IMR-90 (cell line): Measurements from ENCODE around the gene YIPF3. TPM values are rescaled to one million over a fixed set of nuclear protein-coding genes. Genes with fewer than 3 reads are reported as not detected.
A peak's percentile ranks its signal among the peaks of the same experiment; 100 is the strongest.

ENCODE experiments used
- ATAC-seq: fragments of 200-7000 bp; cut with Tn5 transposase; 2 replicates; pipeline ENCODE4 v1.9.1; 2020; ENCODE audit warnings: low read depth, mild to moderate bottlenecking, moderate library complexity
- BruUV-seq: library from RNA; stranded (reverse); fragments of 400-500 nt; replicated peaks from 2 replicates; lab custom pipeline; 2021; lab: Mats Ljungman, UMichigan
- CTCF ChIA-PET: fragments of 300-600 bp; formaldehyde crosslinking; extraction: SDS; loops from one replicate; lab custom pipeline; 2021; ENCODE audit warnings: antibody characterized with exemption; lab: Yijun Ruan, JAX
- POLR2A ChIA-PET: fragments of 300-600 bp; sonication (Branson Sonifier 250); formaldehyde crosslinking; loops from one replicate; lab custom pipeline; 2022; ENCODE audit warnings: antibody characterized with exemption; ENCODE audit not compliant: unreplicated experiment; lab: Charles Lee
- DNase-seq: peaks from one replicate; pipeline ENCODE4 v3.0.0; 2013
- H2AFZ ChIP-seq: replicated peaks from 2 replicates; pipeline ENCODE3; 2013; ENCODE audit warnings: low read length, mild to moderate bottlenecking; ENCODE audit not compliant: poor library complexity
- H2AK5ac ChIP-seq: 2 replicates; pipeline ENCODE4 v1.6.1; 2013; ENCODE audit warnings: low read depth, low read length, inconsistent platforms
- H2AK9ac ChIP-seq: replicated peaks from 2 replicates; pipeline ENCODE3; 2013; ENCODE audit warnings: mild to moderate bottlenecking, low read depth, low read length, moderate library complexity; ENCODE audit not compliant: poor library complexity
- H2BK120ac ChIP-seq: 2 replicates; pipeline ENCODE4 v1.6.1; 2013; ENCODE audit warnings: low read depth, low read length, inconsistent platforms
- H2BK15ac ChIP-seq: 3 replicates; pipeline ENCODE4 v1.6.1; 2013; ENCODE audit warnings: low read depth, low read length, inconsistent platforms
- H2BK20ac ChIP-seq: 2 replicates; pipeline ENCODE4 v1.6.1; 2013; ENCODE audit warnings: low read depth, mild to moderate bottlenecking, inconsistent platforms, low read length, moderate library complexity
- H2BK5ac ChIP-seq: 2 replicates; pipeline ENCODE4 v1.6.1; 2013; ENCODE audit warnings: mild to moderate bottlenecking, low read depth, low read length, inconsistent platforms; ENCODE audit not compliant: poor library complexity, severe bottlenecking
- H3K14ac ChIP-seq: replicated peaks from 2 replicates; pipeline ENCODE4 v1.6.1; 2013; ENCODE audit warnings: low read depth, low read length, inconsistent platforms
- H3K18ac ChIP-seq: 2 replicates; pipeline ENCODE4 v1.6.1; 2013; ENCODE audit warnings: low read depth, low read length, control low read depth
- H3K23ac ChIP-seq: 2 replicates; pipeline ENCODE4 v1.6.1; 2013; ENCODE audit warnings: low read depth, low read length, inconsistent platforms
- H3K27ac ChIP-seq: 2 replicates; pipeline ENCODE4 v1.5.1; 2013; ENCODE audit warnings: mild to moderate bottlenecking, control low read depth, low read length; ENCODE audit not compliant: insufficient read depth
- H3K27me3 ChIP-seq: 2 replicates; pipeline ENCODE4 v1.6.1; 2013; ENCODE audit warnings: low read length; ENCODE audit not compliant: control insufficient read depth, insufficient read depth
- H3K36me3 ChIP-seq: 2 replicates; pipeline ENCODE4 v1.6.1; 2013; ENCODE audit warnings: low read length, mixed read lengths; ENCODE audit not compliant: control insufficient read depth, insufficient read depth
- H3K4ac ChIP-seq: 2 replicates; pipeline ENCODE4 v1.6.1; 2013; ENCODE audit warnings: low read depth, low read length, inconsistent platforms
- H3K4me1 ChIP-seq: 2 replicates; pipeline ENCODE4 v1.6.1; 2013; ENCODE audit warnings: low read length, mixed read lengths; ENCODE audit not compliant: control insufficient read depth, insufficient read depth
- H3K4me2 ChIP-seq: 2 replicates; pipeline ENCODE4 v1.6.1; 2013; ENCODE audit warnings: low read depth, mild to moderate bottlenecking, control low read depth, low read length, moderate library complexity
- H3K4me3 ChIP-seq: 2 replicates; pipeline ENCODE4 v1.5.1; 2013; ENCODE audit warnings: low read depth, mild to moderate bottlenecking, control low read depth, low read length, moderate library complexity; ENCODE audit not compliant: insufficient read depth
- H3K56ac ChIP-seq: 2 replicates; pipeline ENCODE4 v1.6.1; 2013; ENCODE audit warnings: low read length, inconsistent platforms; ENCODE audit not compliant: insufficient read depth; ENCODE audit errors: extremely low read depth
- H3K79me1 ChIP-seq, 2 experiments: 2 replicates each; pipeline ENCODE4 v1.6.1; 2013; ENCODE audit warnings: low read length in 2 of 2, inconsistent platforms in 1 of 2, low read depth in 1 of 2
- H3K9ac ChIP-seq: 2 replicates; pipeline ENCODE4 v1.6.1; 2013; ENCODE audit warnings: low read depth, low read length, control low read depth
- H3K9me1 ChIP-seq: 2 replicates; pipeline ENCODE4 v1.6.1; 2013; ENCODE audit warnings: low read length, inconsistent platforms; ENCODE audit not compliant: insufficient read depth
- H3K9me3 ChIP-seq: 2 replicates; pipeline ENCODE4 v1.6.1; 2013; ENCODE audit warnings: low read length; ENCODE audit not compliant: control insufficient read depth, insufficient read depth
- H4K20me1 ChIP-seq: 2 replicates; pipeline ENCODE4 v1.6.1; 2013; ENCODE audit warnings: low read length, inconsistent platforms; ENCODE audit not compliant: insufficient read depth
- H4K5ac ChIP-seq: 2 replicates; pipeline ENCODE4 v1.6.1; 2013; ENCODE audit warnings: mild to moderate bottlenecking, low read depth, low read length, control low read depth
- H4K8ac ChIP-seq, 2 experiments: 2 replicates each; pipeline ENCODE4 v1.6.1; 2013; ENCODE audit warnings: low read depth in 2 of 2, low read length in 2 of 2, control low read depth in 1 of 2, inconsistent platforms in 1 of 2
- H4K91ac ChIP-seq: 2 replicates; pipeline ENCODE4 v1.6.1; 2013; ENCODE audit warnings: low read depth, low read length, inconsistent platforms; ENCODE audit not compliant: insufficient read depth
- BHLHE40 ChIP-seq: fragments of 150-350 bp; IDR thresholded peaks from 2 replicates; pipeline ENCODE4 v1.6.1; 2016; ENCODE audit warnings: mild to moderate bottlenecking, low read depth, low read length
- MAFK ChIP-seq: IDR thresholded peaks from 2 replicates; pipeline ENCODE4 v1.6.1; 2012; ENCODE audit warnings: low read depth, low read length, improper control_type of control experiment
- MXI1 ChIP-seq: IDR thresholded peaks from 2 replicates; pipeline ENCODE4 v1.6.1; 2012; ENCODE audit warnings: low read depth, mild to moderate bottlenecking, low read length, moderate library complexity, borderline replicate concordance
- NFE2L2 ChIP-seq: fragments of 150-350 bp; IDR thresholded peaks from 2 replicates; pipeline ENCODE4 v1.6.1; 2016; ENCODE audit warnings: low read depth, mild to moderate bottlenecking, low read length
- POLR2A ChIP-seq: IDR thresholded peaks from 2 replicates; pipeline ENCODE4 v1.6.1; 2012; ENCODE audit warnings: mild to moderate bottlenecking, low read depth, low read length
- WGBS, 2 experiments: methylation state at CpG; one replicate each; pipeline versions ENCODE4 v1.1.5 to v1.1.7; 2013; ENCODE audit warnings: missing lambda C conversion rate in 2 of 2; ENCODE audit not compliant: insufficient read length in 1 of 2; ENCODE audit errors: extremely low coverage in 2 of 2; 5-methylcytosine and 5-hydroxymethylcytosine counted together
- dilution Hi-C: fragments of 300-500 bp; cut with HindIII; formaldehyde crosslinking; loops from one replicate; pipeline ENCODE4 v1.14.3; 2018; ENCODE audit warnings: low sequenced_read_pairs; ENCODE audit not compliant: unreplicated experiment
- in situ Hi-C: fragments of 300-500 bp; cut with MboI; formaldehyde crosslinking; loops from 3 replicates; pipeline ENCODE4 v1.14.3; 2019; ENCODE audit warnings: low sequenced_read_pairs, inconsistent platforms, mixed read lengths
- intact Hi-C: fragments of 100-400 bp; cut with micrococcal nuclease; formaldehyde crosslinking; loops from 2 replicates; pipeline ENCODE4 v1.10.0; 2022
- polyA plus RNA-seq, 3 experiments: library from polyadenylated mRNA; depleted of rRNA; stranded (reverse); fragments of >200 nt; gene quantifications; 2 replicates each; pipeline ENCODE4 v1.2.3, GENCODE V29; 2012; ENCODE audit warnings: low replicate concordance in 1 of 3
- total RNA-seq: library from RNA; depleted of rRNA; stranded (reverse); fragments of >200 nt; gene quantifications from 2 replicates; pipeline ENCODE4 v1.2.3, GENCODE V29; 2012

The YIPF3 gene
- total and polyA plus RNA-seq, 2 of the 4 experiments (the other 2 are of a cell fraction): 114 to 193 TPM

- Histone ChIP-seq H3K4ac (peak overlapping the region; percentile 30; the same call in 1 of the 2 replicates), H3K23ac (peak overlapping the region; percentile 3; the same call in 1 of the 2 replicates), H3K36me3 (no peaks in the 10 kb centered on the region), H2AK5ac (peak overlapping the region; percentile 1; the same call in 1 of the 2 replicates), H3K9me1 (peaks cover 21% of the 10 kb centered on the region), H4K8ac (peak overlapping the region; percentile 85 to 92), H2BK15ac (no peak overlapping the region), H3K4me3 (peak overlapping the region; percentile 66), H3K18ac (no peak overlapping the region; the same call in 1 of the 2 replicates), H3K79me1 (peaks cover 24 to 37% of the 10 kb centered on the region in 2 experiments), H3K27me3 (no peaks in the 10 kb centered on the region), H3K27ac (no peak overlapping the region), H2AFZ (peak overlapping the region; percentile 89), H3K4me1 (peaks cover 7% of the 10 kb centered on the region), H2BK120ac (0 out of 2 replicates have a peak overlapping the region, but pooled peaks have one; percentile 1), H4K20me1 (peaks cover 3% of the 10 kb centered on the region; the same call in 1 of the 2 replicates), H2BK20ac (no peak overlapping the region), H4K91ac (no peak overlapping the region), H3K9me3 (no peaks in the 10 kb centered on the region), H4K5ac (peak overlapping the region; percentile 92), H3K56ac (peak overlapping the region; percentile 43; the same call in 1 of the 2 replicates), H3K9ac (peak overlapping the region; percentile 53; the same call in 1 of the 2 replicates), H2AK9ac (no peak overlapping the region), H3K4me2 (peak overlapping the region; percentile 82), H2BK5ac (no peak overlapping the region), H3K14ac (peak overlapping the region; percentile 86)
- dilution Hi-C loops: no loop called here
- BruUV-seq: no TSS peak
- ChIA-PET CTCF (no interaction called here), POLR2A (no interaction called here)
- intact Hi-C loops: loop anchor here (1.0 kb wide), 2 partner anchors 16 to 40 kb away; no protein-coding TSS in a partner anchor
- ATAC-seq: no peak
- in situ Hi-C loops: no loop called here
- WGBS, 2 experiments: no CpG with 5 or more reads among the region's 2 CpGs
- DNase-seq: no peak
- no peak for TF ChIP-seq MXI1
- no peak for TF ChIP-seq BHLHE40
- TF ChIP-seq NFE2L2: no peak
- TF ChIP-seq MAFK: no peak
- TF ChIP-seq POLR2A: no peak
These were observed 40.0 kb downstream of the YIPF3 start for GRCh38 chr6:43476746-43477145.
